ENCODE data around the gene CFP. TPM values are rescaled to one million over a fixed set of nuclear protein-coding genes. Genes with fewer than 3 reads are reported as not detected.

CFP gene
- total and polyA plus RNA-seq, 2 experiments from 2014 or later: 0.09 to 0.13 TPM

GRCh38 chrX:47596256-47596655 is 33.5 kb downstream of the CFP start:
- Histone ChIP-seq H3K36me3 (no peaks in the 10 kb centered on the region), H3K9me3 (ENCODE audit: low read depth) (no peaks in the 10 kb centered on the region), H3K27me3 (no peaks in the 10 kb centered on the region), H3K27ac (no peak overlapping the region), H3K4me3 (no peak overlapping the region), H3K4me1 (ENCODE audit: low read depth) (no peaks in the 10 kb centered on the region)
- TF ChIP-seq, protein P1, sequence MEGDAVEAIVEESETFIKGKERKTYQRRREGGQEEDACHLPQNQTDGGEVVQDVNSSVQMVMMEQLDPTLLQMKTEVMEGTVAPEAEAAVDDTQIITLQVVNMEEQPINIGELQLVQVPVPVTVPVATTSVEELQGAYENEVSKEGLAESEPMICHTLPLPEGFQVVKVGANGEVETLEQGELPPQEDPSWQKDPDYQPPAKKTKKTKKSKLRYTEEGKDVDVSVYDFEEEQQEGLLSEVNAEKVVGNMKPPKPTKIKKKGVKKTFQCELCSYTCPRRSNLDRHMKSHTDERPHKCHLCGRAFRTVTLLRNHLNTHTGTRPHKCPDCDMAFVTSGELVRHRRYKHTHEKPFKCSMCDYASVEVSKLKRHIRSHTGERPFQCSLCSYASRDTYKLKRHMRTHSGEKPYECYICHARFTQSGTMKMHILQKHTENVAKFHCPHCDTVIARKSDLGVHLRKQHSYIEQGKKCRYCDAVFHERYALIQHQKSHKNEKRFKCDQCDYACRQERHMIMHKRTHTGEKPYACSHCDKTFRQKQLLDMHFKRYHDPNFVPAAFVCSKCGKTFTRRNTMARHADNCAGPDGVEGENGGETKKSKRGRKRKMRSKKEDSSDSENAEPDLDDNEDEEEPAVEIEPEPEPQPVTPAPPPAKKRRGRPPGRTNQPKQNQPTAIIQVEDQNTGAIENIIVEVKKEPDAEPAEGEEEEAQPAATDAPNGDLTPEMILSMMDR (IDR thresholded peaks at IDR 0.05; ENCODE audit: low read depth, low read length): no peak
- peak in 1 of 2 donors; percentile 86 for DNase-seq (ENCODE audit: low read depth in 1 of 2, low spot score in 1 of 2)

- TF ChIP-seq, protein P1 (IDR thresholded peaks at IDR 0.05; ENCODE audit: low read depth, low read length): peak; percentile 6
- no peaks in the 10 kb centered on the region for H3K9me3 ChIP-seq (ENCODE audit: low read depth)
- H3K27me3 ChIP-seq: no peaks in the 10 kb centered on the region
- H3K36me3 ChIP-seq: no peaks in the 10 kb centered on the region
- peak in 1 of 2 donors; percentile 93 for DNase-seq (ENCODE audit: low read depth in 1 of 2, low spot score in 1 of 2)
- H3K4me1 ChIP-seq (ENCODE audit: low read depth): no peaks in the 10 kb centered on the region
- no peak overlapping the region for H3K4me3 ChIP-seq
- H3K27ac ChIP-seq: no peak overlapping the region
These were observed 33.9 kb downstream of the CFP start for GRCh38 chrX:47595716-47596251.

DNA sequence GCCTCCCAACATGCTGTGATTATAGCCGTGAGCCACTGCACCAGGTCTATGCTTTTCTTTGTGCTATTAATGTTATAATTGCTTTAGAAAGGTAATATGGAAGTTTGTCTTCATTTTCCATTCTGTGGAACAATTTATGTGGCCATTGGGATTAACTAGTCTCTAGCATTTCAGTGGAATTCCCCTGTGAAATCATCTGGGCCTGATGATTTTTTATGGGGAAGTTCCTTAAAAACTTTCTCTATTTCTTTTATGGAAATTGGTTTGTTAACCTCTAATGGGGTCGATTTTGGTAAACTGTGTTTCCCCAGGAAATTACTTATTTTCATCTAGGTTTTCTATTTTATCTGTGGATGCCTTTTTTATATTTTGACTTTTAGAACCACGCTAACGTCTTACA is 36.2 kb downstream of the CFP start:
- Histone ChIP-seq H3K4me3 (no peak overlapping the region), H3K36me3 (no peaks in the 10 kb centered on the region), H3K9me3 (ENCODE audit: low read depth) (no peaks in the 10 kb centered on the region), H3K4me1 (ENCODE audit: low read depth) (no peaks in the 10 kb centered on the region), H3K27ac (no peak overlapping the region), H3K27me3 (no peaks in the 10 kb centered on the region)
- TF ChIP-seq, protein P1 (IDR thresholded peaks at IDR 0.05; ENCODE audit: low read depth, low read length): no peak
- no peak for DNase-seq (ENCODE audit: low read depth in 1 of 2, low spot score in 1 of 2)

GRCh38 chrX:47590984-47591383 is 38.7 kb downstream of the CFP start:
- no peaks in the 10 kb centered on the region for H3K9me3 ChIP-seq (ENCODE audit: low read depth)
- H3K4me3 ChIP-seq: no peak overlapping the region
- no peak for DNase-seq (ENCODE audit: low read depth in 1 of 2, low spot score in 1 of 2)
- no peak overlapping the region for H3K27ac ChIP-seq
- H3K36me3 ChIP-seq: no peaks in the 10 kb centered on the region
- no peaks in the 10 kb centered on the region for H3K4me1 ChIP-seq (ENCODE audit: low read depth)
- TF ChIP-seq, protein P1 (IDR thresholded peaks at IDR 0.05; ENCODE audit: low read depth, low read length): no peak
- H3K27me3 ChIP-seq: no peaks in the 10 kb centered on the region

- Histone ChIP-seq H3K36me3 (no peaks in the 10 kb centered on the region), H3K9me3 (ENCODE audit: low read depth) (no peaks in the 10 kb centered on the region), H3K4me3 (no peak overlapping the region), H3K4me1 (ENCODE audit: low read depth) (no peaks in the 10 kb centered on the region), H3K27ac (no peak overlapping the region), H3K27me3 (no peaks in the 10 kb centered on the region)
- no peak for DNase-seq (ENCODE audit: low read depth in 1 of 2, low spot score in 1 of 2)
- TF ChIP-seq, protein P1 (IDR thresholded peaks at IDR 0.05; ENCODE audit: low read depth, low read length): no peak
These were observed 41.6 kb downstream of the CFP start for GRCh38 chrX:47587906-47588735.
